Hippocampal formation (tissue), 2 donors: ENCODE measurements around the gene GRM4.

ENCODE experiments used
- DNase-seq, 2 donors: peaks; one replicate each; lab custom pipeline; 2025; lab: John Stamatoyannopoulos, UW

Gene GRM4

GRCh38 chr6:34062815-34063214 lies 83.1 kb downstream of the GRM4 start:
- DNase-seq: no peak

DNA sequence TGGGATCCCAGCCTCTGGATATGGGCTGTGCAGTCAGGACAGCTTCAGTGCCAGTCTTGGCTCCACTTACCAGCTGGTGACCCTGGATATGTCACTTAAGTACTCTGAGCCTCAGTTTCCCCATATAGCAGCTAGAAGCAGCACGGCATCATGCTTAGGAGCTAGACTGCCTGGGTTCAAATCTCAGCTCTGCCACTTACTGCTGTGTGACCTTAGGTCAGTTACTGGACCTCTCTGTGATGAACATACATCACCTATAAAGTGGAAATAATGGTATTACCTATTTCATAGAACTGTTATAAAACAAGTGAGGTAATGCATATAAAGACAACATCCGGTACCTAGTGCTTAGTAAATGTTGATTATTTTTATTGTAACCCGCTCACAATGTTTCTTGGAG lies 83.7 kb downstream of the GRM4 start:
- no peak for DNase-seq

DNA sequence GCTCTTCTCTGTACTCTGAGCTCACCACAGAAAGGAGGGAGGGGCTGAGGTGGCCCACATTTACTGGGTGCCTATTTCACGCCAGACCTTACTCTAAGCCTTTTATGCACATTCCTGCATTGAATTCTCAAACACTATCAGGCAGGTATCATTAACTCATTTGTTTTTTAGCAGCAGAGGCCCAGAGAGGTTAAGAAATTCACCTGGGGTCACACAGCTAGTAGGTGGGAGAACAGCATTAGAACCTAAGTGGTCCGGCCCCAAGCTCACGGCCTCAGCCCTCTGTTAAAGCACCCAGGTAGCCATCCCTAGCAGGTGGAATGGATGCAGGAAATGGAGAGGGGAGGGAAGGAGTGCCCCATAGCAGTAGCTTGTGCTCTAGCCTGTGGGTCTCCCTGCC lies 84.5 kb downstream of the GRM4 start:
- DNase-seq: no peak

DNA sequence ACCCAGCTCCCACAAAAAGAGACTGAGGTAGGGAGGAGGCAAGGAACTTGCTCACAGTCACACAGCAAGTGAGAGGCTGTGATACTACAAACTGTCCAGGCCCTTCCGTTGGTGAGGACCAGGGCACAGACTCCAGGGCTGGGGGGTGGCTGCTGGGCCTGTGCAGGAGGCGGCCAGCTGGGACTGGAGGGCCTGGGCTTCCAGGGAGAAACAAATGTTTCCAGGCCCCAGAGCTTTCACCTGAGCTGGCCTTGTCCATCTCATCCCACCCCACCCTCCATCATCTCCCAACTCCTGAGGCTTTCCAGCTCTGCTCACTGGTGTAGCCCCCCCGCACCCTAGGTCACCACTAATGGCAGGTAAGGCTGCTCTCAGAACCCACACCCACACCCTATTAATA lies 86.0 kb downstream of the GRM4 start:
- no peak for DNase-seq

GRCh38 chr6:34059136-34059731 lies 86.7 kb downstream of the GRM4 start:
- no peak for DNase-seq

DNA sequence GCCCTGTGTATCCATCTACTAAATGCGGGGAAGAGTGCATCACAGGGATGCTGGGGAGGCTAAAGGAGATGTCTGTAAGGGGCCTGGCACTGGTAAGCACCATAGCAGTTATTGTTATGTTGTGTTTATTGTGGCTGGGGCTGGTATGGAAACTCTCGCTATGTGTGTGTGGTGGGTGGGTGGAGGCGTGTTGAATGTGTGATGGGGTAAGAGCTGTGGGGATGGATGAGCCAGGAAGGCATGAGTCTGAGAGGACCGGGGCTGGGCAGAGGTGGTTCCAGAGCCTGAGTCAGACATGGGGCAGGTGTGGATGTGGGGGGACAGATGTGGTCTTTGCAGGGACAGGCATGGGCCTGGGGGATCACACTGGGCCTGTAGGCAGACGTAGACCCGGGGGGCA lies 88.1 kb downstream of the GRM4 start:
- no peak for DNase-seq

GRCh38 chr6:34057191-34057590 lies 88.7 kb downstream of the GRM4 start:
- no peak for DNase-seq

DNA sequence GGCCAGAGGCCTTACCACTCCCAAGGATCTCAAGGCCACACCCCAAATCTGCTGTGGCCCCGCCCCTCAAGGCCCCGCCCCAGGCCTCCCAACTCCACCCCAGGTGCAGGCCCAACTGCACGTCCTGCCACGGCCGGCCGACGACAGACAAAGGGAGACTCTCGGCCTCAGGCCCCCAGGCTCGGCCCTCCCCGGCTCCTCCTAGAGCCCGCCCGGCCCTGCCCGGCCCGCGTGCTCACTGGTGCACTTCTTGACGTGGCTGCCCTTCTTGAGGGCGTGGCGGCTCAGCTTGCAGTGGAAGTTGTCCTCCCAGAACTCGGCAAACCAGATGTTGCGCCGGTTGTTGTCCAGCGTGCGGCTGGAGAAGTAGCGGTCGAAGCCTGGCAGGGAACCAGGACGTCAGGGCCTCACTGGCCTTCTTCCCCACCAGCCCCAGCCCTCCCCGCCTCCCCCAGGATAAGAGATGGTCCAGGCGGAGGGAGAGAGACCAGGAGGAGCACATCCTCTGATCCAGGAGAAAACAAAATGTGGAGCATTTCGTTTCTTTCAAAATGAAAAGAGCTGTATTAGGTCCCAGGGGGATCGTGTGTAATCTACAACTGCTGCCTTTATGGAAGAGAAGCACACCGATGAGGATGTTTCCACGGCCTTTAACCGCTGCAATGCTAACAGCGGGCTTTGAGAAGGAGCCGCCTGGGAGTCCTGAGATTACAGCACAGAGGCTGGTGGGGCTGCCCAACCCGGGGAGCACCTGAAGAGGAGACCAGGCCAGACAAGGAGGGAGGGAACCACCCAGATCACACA lies 89.4 kb downstream of the GRM4 start:
- no peak for DNase-seq

- DNase-seq: peak; percentile 1 to 19
These were observed 90.5 kb downstream of the GRM4 start for GRCh38 chr6:34055223-34055933.

GRCh38 chr6:34053721-34054120 lies 92.2 kb downstream of the GRM4 start:
- DNase-seq: no peak

DNA sequence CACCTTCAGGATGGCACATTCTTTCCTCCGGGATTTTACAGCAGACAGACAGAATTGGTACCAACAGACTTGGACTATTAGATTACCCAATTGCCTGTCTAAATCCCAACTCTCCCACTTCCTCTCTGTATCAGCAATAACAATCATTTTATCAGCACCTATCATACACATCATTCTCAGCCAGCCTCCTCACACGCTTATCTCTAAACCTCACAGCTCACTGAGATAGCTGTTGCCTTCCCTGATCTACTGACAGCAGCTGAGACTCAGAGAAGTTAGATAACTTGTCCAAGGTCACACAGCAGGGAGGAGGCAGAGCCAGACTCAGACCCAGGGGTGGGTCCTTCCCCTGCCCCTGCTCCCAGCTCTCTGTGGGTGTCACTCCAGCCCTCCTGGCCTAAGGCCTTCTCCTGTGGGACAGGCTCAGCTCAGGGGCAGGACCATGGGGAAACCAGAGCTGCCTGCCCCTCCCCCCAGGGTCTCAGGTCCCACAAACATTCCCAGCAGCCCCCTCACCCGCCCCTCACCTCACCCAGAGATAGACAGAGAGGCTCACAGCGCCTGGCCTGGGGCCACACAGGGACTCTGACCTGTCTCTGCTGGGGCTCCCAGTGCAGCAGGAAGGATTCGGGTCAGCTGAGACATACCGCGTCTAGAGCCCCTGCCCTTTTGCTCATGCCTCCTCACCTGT lies 92.8 kb downstream of the GRM4 start:
- no peak for DNase-seq

- DNase-seq: no peak
These were observed 93.6 kb downstream of the GRM4 start for GRCh38 chr6:34052071-34052825.

DNA sequence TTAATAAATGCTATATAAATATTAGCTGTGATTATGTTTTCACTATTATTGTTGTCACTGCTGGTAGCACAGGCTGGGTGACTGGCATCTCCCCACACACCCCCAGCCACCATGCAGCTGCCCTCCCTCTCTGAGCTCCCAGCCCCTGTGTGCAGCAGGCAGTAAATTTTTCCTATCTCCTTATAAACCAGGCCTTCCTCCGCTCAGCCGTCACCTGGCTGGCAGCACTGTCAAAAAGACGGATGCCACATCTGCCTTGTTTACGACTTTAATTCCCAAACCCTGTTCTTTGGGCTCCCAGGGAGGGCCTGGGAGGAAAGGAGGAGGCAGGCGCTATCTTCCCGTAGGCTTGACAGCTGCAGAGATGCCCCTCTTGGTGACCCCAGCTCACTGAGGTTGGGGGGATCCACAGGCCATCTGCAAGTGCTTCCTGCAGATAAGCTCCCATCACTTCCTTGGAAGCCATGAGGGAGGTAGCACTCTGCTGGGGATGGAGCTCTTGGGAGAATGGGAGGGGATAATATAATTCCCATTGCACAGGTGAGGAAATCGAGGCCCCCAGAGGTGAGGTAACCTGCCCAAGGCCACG lies 94.5 kb downstream of the GRM4 start:
- no peak for DNase-seq

DNA sequence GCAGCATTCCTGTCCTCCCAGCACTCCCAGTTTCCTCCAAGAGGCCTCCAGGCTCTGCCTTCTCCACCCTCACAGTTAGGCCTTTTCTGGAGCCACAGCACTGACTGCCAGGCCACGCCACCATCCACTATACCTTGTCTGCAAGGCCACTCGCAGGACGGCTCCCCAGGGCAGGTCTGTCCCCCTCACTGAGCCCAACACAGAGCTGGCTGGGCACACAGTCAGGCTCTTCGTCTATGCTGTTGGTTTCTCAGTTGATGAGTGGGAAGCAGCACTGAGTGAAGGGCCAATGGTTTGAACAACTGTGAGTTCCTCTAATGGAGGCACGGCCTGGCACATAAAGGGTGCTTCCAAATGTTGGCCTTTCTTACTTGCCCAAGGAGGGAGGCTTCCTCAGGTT lies 95.2 kb downstream of the GRM4 start:
- DNase-seq: no peak

GRCh38 chr6:34049395-34050342 lies 96.2 kb downstream of the GRM4 start:
- DNase-seq: no peak

DNA sequence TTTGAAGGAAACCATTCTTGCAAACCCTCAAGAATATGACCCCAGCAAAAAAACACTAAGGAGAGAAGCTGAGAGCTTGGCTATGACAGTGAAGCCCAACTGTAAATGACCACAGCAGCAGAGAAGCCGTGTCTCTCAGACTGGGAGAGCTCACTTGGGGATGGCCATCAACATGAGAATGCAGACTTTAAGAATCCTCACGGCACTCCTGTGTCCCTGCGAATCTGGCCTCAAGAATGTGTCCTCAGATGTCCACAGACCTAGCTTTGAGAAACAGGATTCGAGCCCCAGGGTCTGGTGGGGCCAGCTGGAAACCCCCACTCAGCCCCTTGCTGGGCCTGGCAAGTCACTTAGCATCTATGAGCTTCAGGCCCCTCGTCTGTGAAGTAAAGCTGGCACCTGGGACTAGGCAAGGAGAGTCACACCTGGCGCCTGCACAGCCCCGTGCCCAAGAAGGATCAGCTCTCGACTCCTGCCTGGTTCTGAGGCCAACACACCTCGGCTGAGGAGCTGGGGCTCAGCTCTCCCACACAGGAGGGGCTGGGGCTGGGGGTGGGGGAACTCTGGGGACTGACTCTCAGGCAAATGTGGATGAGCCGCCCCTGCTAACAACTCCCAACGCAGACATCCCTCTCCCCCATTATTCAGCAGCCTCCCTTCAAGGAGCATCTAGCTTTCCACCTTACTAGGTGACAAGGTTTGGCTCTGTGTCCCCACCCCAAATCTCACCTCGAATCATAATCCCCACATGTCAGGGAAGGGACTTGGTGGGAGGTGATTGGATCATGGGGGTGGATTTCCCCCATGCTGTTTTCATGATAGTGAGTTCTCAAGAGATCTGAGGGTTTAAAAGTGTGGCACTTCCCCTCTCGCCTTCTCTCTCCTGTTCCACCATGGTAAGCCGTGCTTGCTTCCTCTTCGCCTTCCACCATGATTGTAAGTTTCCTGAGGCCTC lies 97.7 kb downstream of the GRM4 start:
- DNase-seq: no peak

DNA sequence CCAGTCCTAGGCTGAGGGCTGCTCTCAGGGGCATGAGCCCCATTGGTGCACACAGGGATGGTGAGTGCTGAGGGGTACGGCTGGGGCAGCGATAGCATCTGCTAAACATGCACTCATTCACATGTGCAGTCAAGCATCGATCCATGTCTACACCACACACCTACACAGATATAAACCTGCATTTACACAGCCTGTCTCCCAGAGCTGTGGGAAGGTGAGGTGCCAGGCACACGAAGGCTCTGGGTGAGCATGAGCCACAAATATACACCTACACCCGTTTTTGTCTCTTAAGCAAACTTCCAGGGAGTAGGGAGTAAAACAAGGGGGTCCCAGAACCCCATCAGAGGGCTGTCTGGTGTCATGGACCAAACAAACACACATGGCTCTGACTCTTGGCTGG lies 99.3 kb downstream of the GRM4 start:
- DNase-seq: no peak

GRCh38 chr6:34045771-34046170 lies 100.1 kb downstream of the GRM4 start:
- DNase-seq: no peak

- no peak for DNase-seq
These were observed 100.8 kb downstream of the GRM4 start for GRCh38 chr6:34044945-34045595.
